ENCODE measurements around the gene SPDYE1.

Gene SPDYE1

GRCh38 chr7:44048031-44048795 lies 50.5 kb downstream of the SPDYE1 start:
- Mint-ChIP-seq H3K27me3 (no peaks in the 10 kb centered on the region), H3K36me3 (peaks cover 63% of the 10 kb centered on the region), H3K4me3 (peak overlapping the region; percentile 69), H3K4me1 (peaks cover 84% of the 10 kb centered on the region), H3K9me3 (no peaks in the 10 kb centered on the region), H3K27ac (peak overlapping the region; percentile 94)
- no peak for ATAC-seq

DNA sequence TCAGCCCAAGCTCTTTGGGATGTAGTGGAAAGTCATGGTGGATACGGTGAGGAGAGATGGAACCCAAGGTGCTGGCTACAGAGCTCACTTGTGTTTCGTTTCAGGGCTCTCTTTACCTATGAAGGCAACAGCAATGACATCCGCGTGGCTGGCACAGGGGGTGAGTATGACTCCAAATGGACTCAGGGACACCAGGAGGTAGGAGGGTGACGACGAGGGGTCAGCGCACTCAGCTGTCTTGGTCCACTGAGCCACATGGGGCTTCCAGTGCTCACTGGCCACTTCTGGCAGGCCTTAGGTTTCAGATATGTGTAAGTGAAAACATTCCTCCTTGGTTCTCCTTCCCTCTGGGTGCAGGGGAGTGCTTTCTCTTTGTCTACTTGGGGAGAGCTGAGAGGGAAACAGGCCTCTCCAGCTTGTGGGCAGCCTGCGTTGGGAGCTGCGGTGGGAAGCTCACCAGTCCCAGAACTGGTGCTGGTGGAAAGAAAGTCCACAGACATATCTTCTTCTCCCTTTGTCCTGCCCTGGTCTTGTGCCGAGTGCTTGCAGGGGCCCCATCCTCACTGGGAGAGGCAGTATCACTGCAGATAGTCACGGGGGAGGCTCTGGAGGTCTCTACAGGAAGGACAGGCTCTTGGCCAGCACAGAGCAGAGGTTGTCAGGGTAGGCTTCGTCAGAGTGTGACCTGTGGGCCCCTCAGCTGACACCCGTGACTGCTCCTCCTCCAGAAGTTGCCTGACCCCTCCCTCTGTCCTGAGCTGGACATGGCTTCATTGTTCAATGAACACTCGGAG lies 52.6 kb downstream of the SPDYE1 start:
- H3K27ac Mint-ChIP-seq = peak overlapping the region; percentile 94
- peaks cover 81% of the 10 kb centered on the region for H3K4me1 Mint-ChIP-seq
- no peaks in the 10 kb centered on the region for H3K9me3 Mint-ChIP-seq
- peaks cover 69% of the 10 kb centered on the region for H3K36me3 Mint-ChIP-seq
- no peak for ATAC-seq
- H3K27me3 Mint-ChIP-seq = no peaks in the 10 kb centered on the region
- H3K4me3 Mint-ChIP-seq = no peak overlapping the region

GRCh38 chr7:44050915-44051560 lies 53.3 kb downstream of the SPDYE1 start:
- H3K4me1 Mint-ChIP-seq = peaks cover 81% of the 10 kb centered on the region
- no peaks in the 10 kb centered on the region for H3K27me3 Mint-ChIP-seq
- ATAC-seq = no peak
- no peak overlapping the region for H3K4me3 Mint-ChIP-seq
- peaks cover 68% of the 10 kb centered on the region for H3K36me3 Mint-ChIP-seq
- H3K27ac Mint-ChIP-seq = peak overlapping the region; percentile 94
- no peaks in the 10 kb centered on the region for H3K9me3 Mint-ChIP-seq

DNA sequence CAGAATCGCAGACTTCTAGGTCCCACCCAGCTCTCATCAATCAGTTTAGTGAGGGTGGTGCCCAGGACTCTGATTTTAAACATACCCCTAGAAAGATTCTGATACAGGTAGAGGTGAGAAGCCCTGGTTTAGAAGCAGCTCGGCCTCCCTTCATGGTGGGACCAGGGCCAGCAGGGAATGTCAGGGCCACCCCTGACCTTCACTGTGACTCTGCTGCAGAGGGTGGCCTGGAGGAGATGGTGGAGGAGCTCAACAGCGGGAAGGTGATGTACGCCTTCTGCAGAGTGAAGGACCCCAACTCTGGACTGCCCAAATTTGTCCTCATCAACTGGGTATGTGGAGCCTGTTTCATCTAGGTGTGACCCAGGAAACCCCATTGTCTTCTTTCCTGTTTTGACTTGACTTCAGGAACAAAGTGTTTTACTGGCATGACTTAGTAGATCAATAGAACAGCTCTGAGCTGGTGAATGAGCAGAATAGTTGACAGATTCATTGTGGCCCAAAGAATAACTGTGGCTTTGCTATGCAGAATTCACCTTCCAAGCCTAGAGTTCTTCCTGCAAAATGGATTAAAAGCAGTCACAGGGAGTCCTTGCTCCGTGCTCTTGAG lies 54.0 kb downstream of the SPDYE1 start:
- no peak for ATAC-seq
- Mint-ChIP-seq H3K4me3 (no peak overlapping the region), H3K27ac (peak overlapping the region; percentile 30), H3K27me3 (no peaks in the 10 kb centered on the region), H3K4me1 (peaks cover 81% of the 10 kb centered on the region), H3K9me3 (no peaks in the 10 kb centered on the region), H3K36me3 (peaks cover 67% of the 10 kb centered on the region)

GRCh38 chr7:44052771-44053365 lies 55.2 kb downstream of the SPDYE1 start:
- Mint-ChIP-seq H3K4me1 (peaks cover 81% of the 10 kb centered on the region), H3K4me3 (no peak overlapping the region), H3K9me3 (no peaks in the 10 kb centered on the region), H3K27ac (no peak overlapping the region), H3K36me3 (peaks cover 71% of the 10 kb centered on the region), H3K27me3 (no peaks in the 10 kb centered on the region)
- ATAC-seq = no peak

- ATAC-seq = no peak
- peaks cover 77% of the 10 kb centered on the region for H3K4me1 Mint-ChIP-seq
- H3K9me3 Mint-ChIP-seq = no peaks in the 10 kb centered on the region
- H3K27ac Mint-ChIP-seq = peak overlapping the region; percentile 98
- H3K27me3 Mint-ChIP-seq = no peaks in the 10 kb centered on the region
- H3K4me3 Mint-ChIP-seq = no peak overlapping the region
- H3K36me3 Mint-ChIP-seq = peaks cover 75% of the 10 kb centered on the region
Observed at GRCh38 chr7:44056681-44057080, 59.0 kb downstream of the SPDYE1 start.

- Mint-ChIP-seq H3K4me1 (peaks cover 74% of the 10 kb centered on the region), H3K27ac (peak overlapping the region; percentile 98), H3K36me3 (peaks cover 73% of the 10 kb centered on the region), H3K4me3 (peak overlapping the region; percentile 72), H3K9me3 (no peaks in the 10 kb centered on the region), H3K27me3 (no peaks in the 10 kb centered on the region)
- no peak for ATAC-seq
Observed at GRCh38 chr7:44057181-44057848, 59.6 kb downstream of the SPDYE1 start.

DNA sequence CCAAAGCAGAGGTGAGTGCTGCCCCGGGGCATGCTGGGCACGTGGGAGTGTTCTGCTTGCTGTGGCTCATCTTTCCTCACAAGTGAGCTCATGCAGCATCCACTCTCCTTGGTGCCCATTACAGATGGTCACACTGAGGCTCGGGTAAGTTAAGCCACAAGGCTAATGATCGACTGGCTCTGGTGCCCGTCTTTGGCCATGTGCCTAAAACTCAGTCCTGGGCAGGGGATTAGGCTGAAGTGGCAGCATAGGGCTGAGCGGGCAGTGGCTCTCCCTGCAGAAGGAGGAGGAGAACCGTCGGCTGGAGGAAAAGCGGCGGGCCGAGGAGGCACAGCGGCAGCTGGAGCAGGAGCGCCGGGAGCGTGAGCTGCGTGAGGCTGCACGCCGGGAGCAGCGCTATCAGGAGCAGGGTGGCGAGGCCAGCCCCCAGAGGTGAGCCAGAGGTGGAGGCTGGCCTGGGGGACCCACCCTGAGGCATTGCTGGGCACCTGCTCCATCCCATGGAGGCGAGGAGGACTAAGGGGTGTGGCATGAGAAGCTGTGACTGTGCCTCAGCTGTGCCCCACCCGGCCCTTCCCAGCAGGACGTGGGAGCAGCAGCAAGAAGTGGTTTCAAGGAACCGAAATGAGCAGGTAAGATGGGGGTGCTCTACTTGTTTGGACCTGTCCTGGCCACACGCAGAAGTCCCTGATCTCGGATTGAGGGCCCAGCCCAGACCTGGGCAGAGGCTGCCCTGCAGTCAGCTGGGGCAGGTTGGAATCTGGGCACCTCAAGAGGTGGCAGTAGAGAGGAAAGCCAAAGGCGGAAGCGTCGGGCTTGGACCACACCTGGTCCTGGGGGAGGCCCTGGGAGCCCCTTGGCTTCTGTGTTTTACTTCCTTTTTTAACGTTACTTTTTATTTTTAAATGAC lies 60.4 kb downstream of the SPDYE1 start:
- Mint-ChIP-seq H3K4me3 (peak overlapping the region; percentile 72), H3K36me3 (peaks cover 73% of the 10 kb centered on the region), H3K4me1 (peaks cover 73% of the 10 kb centered on the region), H3K9me3 (no peaks in the 10 kb centered on the region), H3K27ac (peak overlapping the region; percentile 98), H3K27me3 (no peaks in the 10 kb centered on the region)
- peak; percentile 76 for ATAC-seq

- H3K36me3 Mint-ChIP-seq = peaks cover 76% of the 10 kb centered on the region
Observed at GRCh38 chr7:44058759-44059218, 61.1 kb downstream of the SPDYE1 start.

GRCh38 chr7:44059219-44060090 lies 61.8 kb downstream of the SPDYE1 start:
- peak; percentile 96 for ATAC-seq
- H3K36me3 Mint-ChIP-seq = peaks cover 75% of the 10 kb centered on the region
- peak overlapping the region; percentile 72 for H3K4me3 Mint-ChIP-seq
- peak overlapping the region; percentile 98 for H3K27ac Mint-ChIP-seq
- peaks cover 86% of the 10 kb centered on the region for H3K4me1 Mint-ChIP-seq
- no peaks in the 10 kb centered on the region for H3K9me3 Mint-ChIP-seq
- no peaks in the 10 kb centered on the region for H3K27me3 Mint-ChIP-seq

More at GRCh38 chr7:44058759-44059218, 61.1 kb downstream of the SPDYE1 start:
- H3K27ac Mint-ChIP-seq = peak overlapping the region; percentile 98
- peak; percentile 58 for ATAC-seq
- H3K4me3 Mint-ChIP-seq = peak overlapping the region; percentile 72
- H3K27me3 Mint-ChIP-seq = no peaks in the 10 kb centered on the region
- no peaks in the 10 kb centered on the region for H3K9me3 Mint-ChIP-seq
- peaks cover 80% of the 10 kb centered on the region for H3K4me1 Mint-ChIP-seq

Data from stimulated activated memory B cell treated with anti-CD40 and anti-IgM and Interleukin-4, amounts not matched to agents 10 μg/mL and 1 μg/mL and 100 μg/mL, for 72 hours (primary cell).